Limb (tissue), 2 donors: Measurements from ENCODE around the gene ARHGEF28.

ENCODE experiments used
- DNase-seq, 2 donors: peaks; one replicate each; pipeline ENCODE4 v3.0.0-alpha.2; 2016; ENCODE audit errors: extremely low spot score in 2 of 2

Gene ARHGEF28

GRCh38 chr5:73816656-73817420 is 190.8 kb downstream of the ARHGEF28 start:
- no peak for DNase-seq

DNA sequence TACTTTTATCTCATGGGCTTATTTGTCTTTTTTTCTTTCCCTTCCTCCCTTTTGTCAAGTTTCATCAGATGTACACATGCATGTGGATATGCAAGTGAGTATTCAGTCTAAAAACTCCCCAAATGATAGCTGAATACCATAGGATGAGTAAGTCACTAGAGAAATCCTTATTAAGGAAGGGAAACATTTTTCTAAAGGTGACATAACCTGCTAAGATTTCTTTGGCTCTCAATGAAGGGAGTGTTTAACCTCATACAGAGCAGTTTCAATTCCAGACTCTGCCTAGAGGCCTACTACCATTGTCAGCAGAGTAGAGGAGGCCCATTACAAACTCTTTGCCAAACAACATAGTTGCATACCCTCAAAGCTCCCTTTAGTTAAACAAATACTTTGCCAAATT is 192.4 kb downstream of the ARHGEF28 start:
- no peak for DNase-seq

- no peak for DNase-seq
These were observed 194.3 kb downstream of the ARHGEF28 start for GRCh38 chr5:73820326-73820725.

GRCh38 chr5:73821003-73821402 is 195.0 kb downstream of the ARHGEF28 start:
- DNase-seq: no peak

DNA sequence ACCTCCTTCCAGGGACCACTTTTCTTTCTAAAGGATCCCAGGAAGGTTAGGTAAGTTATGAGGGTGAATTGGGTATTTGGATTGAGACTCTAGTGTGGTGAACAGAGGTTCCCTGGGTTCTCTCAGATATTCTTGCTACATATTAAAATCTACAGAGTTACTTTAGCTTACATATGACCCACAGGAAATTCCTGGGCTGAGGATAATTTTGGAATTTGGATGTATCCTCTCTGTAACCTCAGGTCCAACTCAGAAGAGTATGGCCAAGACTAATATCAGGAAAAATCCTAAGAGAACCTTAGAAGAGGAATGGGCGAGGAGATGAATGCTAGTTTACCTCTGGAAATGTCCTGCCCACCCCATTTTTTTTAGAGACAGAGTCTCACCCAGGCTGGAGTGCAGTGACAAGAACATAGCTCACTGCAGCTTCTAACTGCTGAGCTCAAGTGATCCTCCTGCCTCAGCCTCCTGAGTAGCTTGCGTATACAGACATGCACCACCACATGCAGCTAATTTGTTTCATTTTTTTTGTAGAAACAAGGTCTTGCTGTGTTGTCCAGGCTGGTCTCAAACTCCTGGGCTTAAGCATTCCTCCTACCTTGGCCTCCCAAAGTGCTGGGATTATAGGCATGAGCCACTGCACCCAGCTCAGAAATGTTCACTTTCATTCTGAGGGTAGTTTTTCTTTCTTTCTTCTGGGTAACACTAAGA is 196.4 kb downstream of the ARHGEF28 start:
- DNase-seq: no peak

DNA sequence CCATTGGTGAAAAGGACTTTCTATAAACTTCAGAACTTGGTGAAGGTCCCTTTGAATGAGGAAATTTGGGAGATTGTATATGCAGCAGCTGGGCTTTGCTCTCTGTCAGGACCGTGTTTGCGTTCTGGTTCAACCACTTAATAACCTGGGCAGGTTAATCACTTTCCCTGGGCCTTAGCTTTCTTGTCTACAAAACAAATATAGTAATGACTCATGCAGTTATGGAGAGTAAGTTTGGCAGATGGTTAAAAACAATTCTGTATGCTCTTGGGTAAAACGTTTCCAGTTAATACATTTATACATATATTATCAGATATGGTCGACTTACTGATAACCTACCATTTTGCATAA is 197.0 kb downstream of the ARHGEF28 start:
- DNase-seq: no peak

- no peak for DNase-seq
These were observed 197.5 kb downstream of the ARHGEF28 start for GRCh38 chr5:73823508-73823925.

GRCh38 chr5:73825199-73825598 is 199.2 kb downstream of the ARHGEF28 start:
- DNase-seq: no peak

DNA sequence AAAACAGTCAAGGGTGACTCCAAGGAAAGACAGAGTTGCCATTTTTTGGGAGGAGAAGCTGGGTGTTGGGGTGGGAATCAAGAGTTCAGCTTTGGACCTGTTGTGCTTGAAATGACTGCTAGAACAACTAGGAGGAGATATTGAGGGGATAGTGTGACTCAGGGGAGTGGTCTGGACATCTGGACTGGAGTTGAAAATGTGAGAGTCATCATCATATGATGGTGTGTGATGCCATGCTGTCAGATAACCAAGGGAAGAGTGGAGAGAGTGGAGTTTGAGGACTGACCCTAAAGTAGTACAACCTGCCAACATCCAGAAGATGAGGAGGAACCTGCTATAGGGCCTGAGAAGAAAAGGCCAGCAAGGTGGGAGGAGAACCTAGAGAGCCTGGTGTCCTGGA is 199.7 kb downstream of the ARHGEF28 start:
- no peak for DNase-seq

GRCh38 chr5:73826301-73827105 is 200.5 kb downstream of the ARHGEF28 start:
- DNase-seq: no peak

GRCh38 chr5:73827106-73827450 is 201.1 kb downstream of the ARHGEF28 start:
- DNase-seq: no peak

- no peak for DNase-seq
These were observed 202.5 kb downstream of the ARHGEF28 start for GRCh38 chr5:73828465-73828864.

- no peak for DNase-seq
These were observed 204.7 kb downstream of the ARHGEF28 start for GRCh38 chr5:73830646-73831045.

DNA sequence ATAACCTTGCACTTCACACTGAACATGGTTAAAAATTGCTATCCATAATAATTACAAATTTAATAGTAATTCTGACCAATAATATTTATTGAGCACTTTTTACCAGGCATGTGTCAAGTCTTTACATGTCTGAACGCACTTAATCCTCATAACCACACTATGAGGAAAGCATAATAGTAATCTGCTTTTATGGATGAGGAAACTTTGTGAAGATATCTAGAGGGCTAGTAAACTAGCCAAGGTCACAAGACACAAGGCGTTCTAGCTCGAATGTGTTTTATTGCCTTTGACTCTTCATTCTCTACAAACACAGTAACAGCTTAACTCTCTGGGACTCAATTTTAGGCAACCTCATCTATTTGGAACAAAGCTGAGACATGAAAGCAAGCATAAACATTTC is 205.1 kb downstream of the ARHGEF28 start:
- no peak for DNase-seq

- DNase-seq: no peak
These were observed 208.7 kb downstream of the ARHGEF28 start for GRCh38 chr5:73834693-73835092.

DNA sequence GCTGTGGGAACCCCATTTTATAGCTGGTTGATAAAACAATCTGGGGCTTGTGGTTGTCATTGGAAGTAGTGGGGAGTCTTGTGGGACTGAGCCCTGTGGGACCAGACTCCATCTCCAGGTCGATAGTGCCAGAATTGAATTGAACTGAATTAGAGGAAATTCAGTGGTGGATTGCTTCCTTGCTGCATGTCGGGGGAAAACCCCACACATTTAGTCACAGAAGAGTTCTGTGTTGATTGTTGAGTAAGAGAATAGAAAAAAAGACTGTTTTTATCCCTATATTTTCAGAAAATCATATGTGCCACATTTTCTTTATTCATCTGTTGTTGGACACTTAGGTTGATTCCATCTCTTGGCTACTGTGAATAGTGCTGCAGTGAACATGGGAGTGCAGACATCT is 209.7 kb downstream of the ARHGEF28 start:
- DNase-seq: no peak

DNA sequence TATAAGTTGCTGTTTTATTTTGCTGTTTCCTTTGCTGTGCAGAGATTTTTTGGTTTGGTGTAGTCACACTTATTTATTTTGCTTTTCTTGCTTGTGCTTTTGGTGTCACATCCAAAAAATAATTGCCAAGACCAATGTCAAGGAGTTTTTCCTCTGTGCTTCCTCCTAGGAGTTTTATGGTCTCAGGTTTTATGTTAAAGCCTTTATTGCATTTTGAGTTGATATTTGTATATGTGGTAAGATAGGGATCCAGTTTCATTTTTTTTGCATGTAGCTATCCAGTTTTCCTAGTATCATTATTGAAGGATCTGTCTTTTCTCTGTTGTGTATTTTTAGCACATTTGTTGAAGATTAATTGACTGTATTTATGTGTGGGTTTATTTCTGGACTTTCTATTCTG is 210.6 kb downstream of the ARHGEF28 start:
- DNase-seq: no peak

GRCh38 chr5:73838901-73839300 is 212.9 kb downstream of the ARHGEF28 start:
- no peak for DNase-seq

DNA sequence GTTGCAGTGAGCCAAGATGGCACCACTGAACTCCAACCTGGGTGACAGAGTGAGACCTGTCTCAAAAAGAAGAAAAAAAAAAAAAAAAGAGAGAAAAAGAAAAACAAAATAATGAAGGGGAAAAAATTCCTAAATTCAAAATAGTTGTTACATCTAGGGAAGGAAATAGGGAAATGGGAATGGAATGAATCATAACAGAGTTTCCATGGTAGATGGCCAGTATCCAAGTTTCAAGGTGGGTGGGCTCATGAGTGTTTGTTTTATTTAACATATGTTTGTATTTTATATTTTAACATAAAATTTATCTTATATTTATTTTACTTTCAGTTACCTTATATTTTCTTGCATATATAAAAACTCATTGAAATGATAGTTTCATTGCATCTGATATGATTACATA is 215.6 kb downstream of the ARHGEF28 start:
- DNase-seq: no peak

DNA sequence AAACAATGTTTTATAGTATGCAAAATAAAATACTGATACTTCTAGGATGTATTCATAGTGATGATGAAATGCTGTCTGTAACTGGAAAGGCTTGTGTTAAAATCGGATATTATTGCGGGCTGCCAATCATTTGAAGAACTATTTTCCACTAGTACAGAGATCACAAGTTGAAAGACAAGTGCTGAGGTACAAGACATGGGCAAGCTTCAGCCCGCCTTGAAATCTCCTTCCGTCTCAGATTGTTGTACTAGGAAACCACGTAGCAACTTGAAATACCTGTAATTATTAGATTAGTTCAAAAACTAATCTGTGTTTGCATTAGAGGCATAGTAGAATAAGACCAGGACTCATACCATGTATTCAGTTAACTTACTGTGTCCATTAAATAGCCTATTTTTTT is 218.2 kb downstream of the ARHGEF28 start:
- DNase-seq: no peak

GRCh38 chr5:73851471-73852181 is 225.6 kb downstream of the ARHGEF28 start:
- DNase-seq: no peak

DNA sequence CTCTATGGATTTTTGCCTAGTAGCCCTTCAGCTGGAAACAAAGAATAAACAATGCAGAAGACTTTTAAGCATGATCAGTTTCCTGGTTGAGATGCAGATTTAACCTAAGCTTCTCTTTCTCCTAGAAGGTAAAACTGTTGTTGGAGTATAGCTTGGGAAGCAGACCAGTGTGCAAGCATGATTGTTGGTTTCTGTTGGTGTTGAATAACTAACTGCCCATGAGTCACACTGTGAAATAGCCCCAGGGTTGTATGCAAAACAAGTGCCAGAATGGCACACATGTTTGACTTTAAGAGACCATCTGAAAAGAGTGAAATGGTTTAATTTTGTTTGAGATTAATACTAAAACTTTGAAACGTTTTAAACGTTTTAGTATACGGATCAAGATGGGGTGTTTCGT is 227.1 kb downstream of the ARHGEF28 start:
- no peak for DNase-seq
